Large intestine (tissue), 3 donors: ENCODE results near the gene SPEM2. TPM values are rescaled to one million over a fixed set of nuclear protein-coding genes. Genes with fewer than 3 reads are reported as not detected.

Experiments used
- DNase-seq, 2 donors: peaks; one replicate each; pipeline versions ENCODE4 v3.0.0 to v3.0.0-alpha.2; 2013
- H3K27ac ChIP-seq: one replicate; pipeline ENCODE4 v1.5.1; 2013; ENCODE audit warnings: low read length
- H3K27me3 ChIP-seq: 2 replicates; pipeline ENCODE4 v1.6.1; 2013; ENCODE audit warnings: low read length; ENCODE audit not compliant: control insufficient read depth, insufficient read depth
- H3K36me3 ChIP-seq: 2 replicates; pipeline ENCODE4 v1.6.1; 2013; ENCODE audit warnings: low read length; ENCODE audit not compliant: control insufficient read depth, insufficient read depth
- H3K4me1 ChIP-seq: one replicate; pipeline ENCODE4 v1.6.1; 2013; ENCODE audit warnings: low read length; ENCODE audit not compliant: control insufficient read depth, insufficient read depth
- H3K4me3 ChIP-seq: one replicate; pipeline ENCODE4 v1.5.1; 2013; ENCODE audit warnings: low read length
- H3K9me3 ChIP-seq: one replicate; pipeline ENCODE4 v1.6.1; 2013; ENCODE audit warnings: mild to moderate bottlenecking, low read depth, low read length, moderate library complexity; ENCODE audit not compliant: control insufficient read depth
- whole genome bisulfite sequencing: methylation state at CpG from one replicate; pipeline ENCODE4 v1.1.5; 2013; ENCODE audit warnings: low lambda C conversion rate; ENCODE audit not compliant: insufficient coverage; 5-methylcytosine and 5-hydroxymethylcytosine counted together
- polyA plus RNA-seq: library from polyadenylated mRNA; unstranded; fragments of 120-200 nt; gene quantifications from one replicate; pipeline ENCODE4 v1.2.1, GENCODE V29; 2013

The SPEM2 gene
- polyA plus RNA-seq, 1 donor = not detected

GRCh38 chr17:7436556-7437368, 11.3 kb downstream of the SPEM2 start:
- Histone ChIP-seq H3K36me3 (no peaks in the 10 kb centered on the region), H3K27ac (peak overlapping the region; percentile 45), H3K4me3 (peak overlapping the region; percentile 40), H3K9me3 (no peaks in the 10 kb centered on the region), H3K27me3 (peaks cover 54% of the 10 kb centered on the region), H3K4me1 (peaks cover 29% of the 10 kb centered on the region)
- WGBS = no CpG with 5 or more reads among the region's 92 CpGs
- DNase-seq = peak; percentile 89 to 91

GRCh38 chr17:7437369-7437863, 12.0 kb downstream of the SPEM2 start:
- peaks cover 60% of the 10 kb centered on the region for H3K27me3 ChIP-seq
- no CpG with 5 or more reads among the region's 31 CpGs for whole genome bisulfite sequencing
- peaks cover 29% of the 10 kb centered on the region for H3K4me1 ChIP-seq
- no peaks in the 10 kb centered on the region for H3K9me3 ChIP-seq
- peak overlapping the region; percentile 33 for H3K4me3 ChIP-seq
- DNase-seq = no peak
- no peak overlapping the region for H3K27ac ChIP-seq
- no peaks in the 10 kb centered on the region for H3K36me3 ChIP-seq

GRCh38 chr17:7437950-7438614, 12.7 kb downstream of the SPEM2 start:
- no peak overlapping the region for H3K27ac ChIP-seq
- H3K9me3 ChIP-seq = no peaks in the 10 kb centered on the region
- WGBS = 22% methylated on average over 7 of the region's 48 CpGs
- DNase-seq = peak in 1 of 2 donors; percentile 64
- H3K4me3 ChIP-seq = peak overlapping the region; percentile 26
- H3K36me3 ChIP-seq = no peaks in the 10 kb centered on the region
- peaks cover 29% of the 10 kb centered on the region for H3K4me1 ChIP-seq
- peaks cover 67% of the 10 kb centered on the region for H3K27me3 ChIP-seq

GRCh38 chr17:7438656-7439460, 13.4 kb downstream of the SPEM2 start:
- Histone ChIP-seq H3K4me1 (peaks cover 29% of the 10 kb centered on the region), H3K27me3 (peaks cover 68% of the 10 kb centered on the region), H3K4me3 (peak overlapping the region; percentile 26), H3K27ac (no peak overlapping the region), H3K9me3 (no peaks in the 10 kb centered on the region), H3K36me3 (no peaks in the 10 kb centered on the region)
- WGBS = 50% methylated on average over 1 of the region's 11 CpGs
- no peak for DNase-seq

- no CpG with 5 or more reads among the region's 50 CpGs for whole genome bisulfite sequencing
Measured at GRCh38 chr17:7439462-7440112, 14.2 kb downstream of the SPEM2 start, which contains the start of gene FGF11. TSS of gene FGF11 (plus strand) at chr17:7439512. CDS start at chr17:7439621, 109 bp downstream.

GRCh38 chr17:7440113-7440833, 14.9 kb downstream of the SPEM2 start:
- WGBS = no CpG with 5 or more reads among the region's 46 CpGs
- Histone ChIP-seq H3K36me3 (no peaks in the 10 kb centered on the region), H3K27me3 (peaks cover 77% of the 10 kb centered on the region), H3K4me3 (peak overlapping the region; percentile 36), H3K9me3 (peaks cover 3% of the 10 kb centered on the region), H3K27ac (no peak overlapping the region), H3K4me1 (peaks cover 29% of the 10 kb centered on the region)
- peak in 1 of 2 donors; percentile 57 for DNase-seq

More at GRCh38 chr17:7439462-7440112, 14.2 kb downstream of the SPEM2 start, which contains the start of gene FGF11:
- peaks cover 29% of the 10 kb centered on the region for H3K4me1 ChIP-seq
- H3K27ac ChIP-seq = no peak within 1 kb of the TSS
- peak in 1 of 2 donors; percentile 30 for DNase-seq
- no peaks in the 10 kb centered on the region for H3K9me3 ChIP-seq
- peak within 1 kb of the TSS; percentile 36 for H3K4me3 ChIP-seq
- peaks cover 71% of the 10 kb centered on the region for H3K27me3 ChIP-seq
- no peaks in the 10 kb centered on the region for H3K36me3 ChIP-seq

- Histone ChIP-seq H3K4me3 (peak overlapping the region; percentile 36), H3K27ac (no peak overlapping the region)
- no peak for DNase-seq
Measured at GRCh38 chr17:7440834-7441195, 15.4 kb downstream of the SPEM2 start.

GRCh38 chr17:7441266-7441665, 15.8 kb downstream of the SPEM2 start:
- Histone ChIP-seq H3K27me3 (peaks cover 79% of the 10 kb centered on the region), H3K4me1 (peaks cover 29% of the 10 kb centered on the region)
- DNase-seq = no peak

More at GRCh38 chr17:7440834-7441195, 15.4 kb downstream of the SPEM2 start:
- no CpG with 5 or more reads among the region's 12 CpGs for WGBS
- Histone ChIP-seq H3K9me3 (peaks cover 3% of the 10 kb centered on the region), H3K27me3 (peaks cover 79% of the 10 kb centered on the region), H3K36me3 (no peaks in the 10 kb centered on the region), H3K4me1 (peaks cover 30% of the 10 kb centered on the region)

GRCh38 chr17:7442142-7442541, 16.7 kb downstream of the SPEM2 start:
- H3K27ac ChIP-seq = no peak overlapping the region
- no peak overlapping the region for H3K4me3 ChIP-seq
- peaks cover 28% of the 10 kb centered on the region for H3K4me1 ChIP-seq
- H3K9me3 ChIP-seq = peaks cover 3% of the 10 kb centered on the region
- no CpG with 5 or more reads among the region's 2 CpGs for WGBS
- no peak for DNase-seq
- H3K36me3 ChIP-seq = no peaks in the 10 kb centered on the region
- peaks cover 85% of the 10 kb centered on the region for H3K27me3 ChIP-seq

More at GRCh38 chr17:7441266-7441665, 15.8 kb downstream of the SPEM2 start:
- WGBS = no CpG with 5 or more reads among the region's 7 CpGs
- Histone ChIP-seq H3K27ac (no peak overlapping the region), H3K36me3 (no peaks in the 10 kb centered on the region), H3K4me3 (no peak overlapping the region), H3K9me3 (peaks cover 3% of the 10 kb centered on the region)
